Fibroblast of villous mesenchyme (primary cell): ENCODE results near the gene PCYT2. TPM values are rescaled to one million over a fixed set of nuclear protein-coding genes. Genes with fewer than 3 reads are reported as not detected.

ENCODE experiments used
- DNase-seq: peaks from one replicate; pipeline ENCODE4 v3.0.0-alpha.2; 2010; ENCODE audit warnings: low read depth
- H3K4me3 ChIP-seq: 2 replicates; pipeline ENCODE4 v1.5.1; 2011; ENCODE audit warnings: low read depth, mild to moderate bottlenecking, low read length
- total RNA-seq: library from RNA; depleted of rRNA; stranded (reverse); fragments of >200 nt; gene quantifications from 2 replicates; pipeline ENCODE4 v1.2.3, GENCODE V29; 2012
- TF ChIP-seq, protein P1 (sequence below): IDR thresholded peaks from 2 replicates; pipeline ENCODE4 v1.5.1; 2012; ENCODE audit warnings: low read depth, mild to moderate bottlenecking, low read length; ENCODE audit not compliant: insufficient read depth

Gene PCYT2
- total RNA-seq, 1 donor: 70.8 TPM

DNA sequence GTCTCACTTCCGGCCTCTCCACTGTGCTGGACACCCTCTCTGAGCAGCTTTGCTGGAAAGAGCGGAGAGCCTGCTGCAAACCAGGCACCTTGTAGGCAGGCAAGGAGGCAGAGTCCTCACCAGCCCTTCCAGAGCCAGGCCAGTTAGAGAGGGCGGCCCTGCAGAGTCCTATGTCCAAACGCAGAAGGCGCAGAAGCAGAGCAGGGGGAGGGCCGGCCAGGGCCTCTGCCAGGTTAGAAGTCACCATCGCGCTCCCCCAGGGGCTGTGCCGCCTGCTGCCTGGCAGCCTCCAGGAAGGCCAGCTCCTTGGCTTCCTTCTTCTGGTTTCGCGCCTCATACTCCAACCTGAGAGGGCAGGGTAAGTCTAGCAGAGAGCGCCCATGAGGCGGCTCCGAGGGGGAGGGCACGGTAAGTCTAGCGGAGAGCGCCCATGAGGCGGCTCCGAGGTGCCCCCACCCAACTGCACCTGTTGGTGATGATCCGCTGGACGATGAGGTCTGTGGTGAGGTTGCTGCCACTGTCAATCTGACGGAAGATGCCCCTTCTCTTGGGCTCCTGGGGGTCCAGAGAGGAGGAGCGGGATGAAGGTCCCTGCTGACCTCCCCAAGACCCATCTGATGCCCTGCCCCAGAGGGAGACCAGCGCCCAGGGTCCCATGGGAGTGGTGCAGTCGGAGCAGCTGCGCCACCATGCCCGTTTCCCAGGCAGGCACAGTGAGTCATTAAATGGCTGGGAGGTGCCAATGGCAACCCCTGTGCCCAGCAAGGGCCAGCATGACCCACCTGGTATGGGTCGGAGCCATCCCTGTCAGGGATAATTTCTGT lies 6.4 kb downstream of the PCYT2 start:
- no peak for DNase-seq
- TF ChIP-seq, protein P1, sequence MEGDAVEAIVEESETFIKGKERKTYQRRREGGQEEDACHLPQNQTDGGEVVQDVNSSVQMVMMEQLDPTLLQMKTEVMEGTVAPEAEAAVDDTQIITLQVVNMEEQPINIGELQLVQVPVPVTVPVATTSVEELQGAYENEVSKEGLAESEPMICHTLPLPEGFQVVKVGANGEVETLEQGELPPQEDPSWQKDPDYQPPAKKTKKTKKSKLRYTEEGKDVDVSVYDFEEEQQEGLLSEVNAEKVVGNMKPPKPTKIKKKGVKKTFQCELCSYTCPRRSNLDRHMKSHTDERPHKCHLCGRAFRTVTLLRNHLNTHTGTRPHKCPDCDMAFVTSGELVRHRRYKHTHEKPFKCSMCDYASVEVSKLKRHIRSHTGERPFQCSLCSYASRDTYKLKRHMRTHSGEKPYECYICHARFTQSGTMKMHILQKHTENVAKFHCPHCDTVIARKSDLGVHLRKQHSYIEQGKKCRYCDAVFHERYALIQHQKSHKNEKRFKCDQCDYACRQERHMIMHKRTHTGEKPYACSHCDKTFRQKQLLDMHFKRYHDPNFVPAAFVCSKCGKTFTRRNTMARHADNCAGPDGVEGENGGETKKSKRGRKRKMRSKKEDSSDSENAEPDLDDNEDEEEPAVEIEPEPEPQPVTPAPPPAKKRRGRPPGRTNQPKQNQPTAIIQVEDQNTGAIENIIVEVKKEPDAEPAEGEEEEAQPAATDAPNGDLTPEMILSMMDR: no peak
- H3K4me3 ChIP-seq: no peak overlapping the region

DNA sequence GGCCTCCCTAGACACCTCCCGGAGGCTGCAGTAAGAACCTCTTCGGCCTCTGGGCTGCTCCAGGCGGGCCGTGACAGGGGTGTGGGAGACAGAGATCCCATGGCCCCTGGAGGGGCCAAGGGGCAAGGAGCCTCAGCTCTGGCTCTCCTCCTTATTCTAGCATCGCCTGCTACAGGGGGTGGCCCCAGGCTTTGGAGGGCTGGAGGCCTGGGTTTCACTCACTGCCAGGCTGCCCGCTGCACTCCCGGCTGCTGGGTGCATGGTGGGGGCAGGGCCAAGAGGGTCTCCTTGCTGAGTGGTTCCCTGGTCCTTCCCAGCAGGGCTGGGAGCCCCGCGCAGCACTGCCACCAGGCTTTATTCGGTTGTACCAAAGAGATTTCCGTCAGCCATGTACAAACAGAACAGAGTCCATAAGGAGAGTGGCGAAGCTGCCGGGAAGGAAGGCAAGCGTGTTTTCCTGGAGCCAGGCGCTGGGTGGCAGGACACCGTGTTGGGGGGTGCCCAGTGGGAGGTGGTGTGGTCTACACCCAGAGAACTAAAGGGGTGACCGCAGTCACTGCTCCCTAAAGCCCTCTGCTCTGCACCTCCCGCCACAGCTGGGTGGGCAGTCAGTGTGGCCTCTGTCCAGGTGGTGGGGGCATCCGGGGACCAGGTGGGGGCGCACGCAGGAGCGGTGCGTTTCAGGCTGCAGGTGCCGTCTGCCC lies 7.2 kb downstream of the PCYT2 start:
- DNase-seq: no peak
- TF ChIP-seq, protein P1: no peak
- H3K4me3 ChIP-seq: no peak overlapping the region

DNA sequence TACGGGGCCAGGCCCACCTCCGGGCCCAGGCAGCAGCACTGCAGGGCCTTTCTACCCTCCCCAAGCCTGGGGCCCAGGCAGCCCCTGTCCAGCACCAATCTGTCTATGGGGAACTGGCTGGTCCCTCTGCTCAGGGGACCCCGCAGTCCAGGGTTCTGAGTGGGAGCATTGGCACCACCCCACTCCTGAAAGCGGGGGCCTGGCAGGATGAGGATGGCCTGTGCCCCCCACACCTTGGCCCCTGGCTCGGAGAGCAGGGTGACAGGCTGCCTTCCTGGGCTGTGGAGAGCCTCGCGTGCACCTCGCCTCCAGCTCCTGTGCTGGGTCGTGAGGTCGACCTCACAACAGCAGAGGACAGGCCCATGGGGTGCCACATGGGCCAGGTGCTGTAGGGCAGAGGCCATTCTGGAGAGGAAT lies 7.8 kb downstream of the PCYT2 start:
- H3K4me3 ChIP-seq: no peak overlapping the region
- DNase-seq: no peak
- TF ChIP-seq, protein P1: no peak

DNA sequence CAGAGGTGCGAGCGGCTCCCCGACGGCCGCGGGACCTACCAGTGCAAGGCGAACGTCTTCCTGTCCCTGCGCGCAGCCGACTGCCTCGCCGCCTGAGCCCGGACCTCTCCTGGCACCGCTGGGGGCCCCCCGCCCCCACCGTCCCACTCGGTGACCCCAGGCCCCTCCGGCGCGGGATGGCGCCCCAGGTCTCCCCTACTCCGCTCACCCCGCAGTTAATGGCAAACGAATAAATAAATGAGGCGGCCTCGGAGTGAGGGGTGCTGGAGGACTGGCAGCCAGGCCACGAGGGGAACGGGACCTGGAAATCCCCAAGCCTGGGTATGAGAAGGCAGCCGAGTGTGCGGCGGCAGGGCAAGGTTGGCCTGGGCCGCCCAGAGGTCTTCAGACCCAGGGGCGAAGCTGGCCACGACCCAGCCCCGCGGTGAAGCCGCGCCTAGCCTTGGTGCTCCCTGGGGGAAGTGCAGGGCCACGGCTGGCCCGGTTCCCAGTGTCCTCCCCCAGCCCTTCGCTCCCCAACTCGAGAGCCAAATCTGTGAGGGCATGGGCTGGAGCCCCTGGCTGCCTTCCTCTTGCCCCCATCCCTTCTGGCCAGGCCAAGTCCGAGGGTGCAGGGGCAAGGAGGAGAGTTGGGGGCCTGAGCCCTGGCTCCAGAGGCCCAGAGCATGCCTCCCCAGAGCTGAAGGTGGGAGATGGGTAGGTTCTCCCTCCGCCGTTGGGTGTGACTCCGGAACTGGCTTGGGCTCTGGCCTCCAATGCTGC lies 8.4 kb downstream of the PCYT2 start:
- peak overlapping the region; percentile 27 for H3K4me3 ChIP-seq
- TF ChIP-seq, protein P1: no peak
- DNase-seq: no peak

DNA sequence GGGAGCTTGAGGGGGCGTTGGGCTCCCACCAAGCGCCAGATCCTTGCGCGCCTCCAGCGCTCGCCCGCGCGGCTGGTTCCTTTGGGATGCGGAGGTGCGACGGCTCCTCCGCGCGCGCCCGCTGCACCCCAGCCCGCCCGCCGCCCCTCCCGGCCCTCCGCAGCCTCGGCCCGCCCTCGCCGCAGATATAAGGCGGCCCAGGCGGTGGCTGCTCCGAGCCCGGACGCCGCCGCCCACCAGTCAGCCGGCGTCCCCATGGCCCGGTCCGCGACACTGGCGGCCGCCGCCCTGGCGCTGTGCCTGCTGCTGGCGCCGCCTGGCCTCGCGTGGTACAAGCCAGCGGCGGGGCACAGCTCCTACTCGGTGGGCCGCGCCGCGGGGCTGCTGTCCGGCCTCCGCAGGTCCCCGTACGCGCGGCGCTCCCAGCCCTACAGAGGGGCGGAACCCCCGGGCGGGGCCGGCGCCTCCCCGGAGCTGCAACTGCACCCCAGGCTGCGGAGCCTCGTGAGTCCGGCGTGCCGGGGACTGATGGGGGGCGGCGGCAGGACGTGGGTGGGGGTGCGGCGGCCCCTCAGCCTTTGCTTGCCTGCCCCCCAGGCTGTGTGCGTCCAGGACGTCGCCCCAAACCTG lies 9.1 kb downstream of the PCYT2 start, which contains the start of gene NPB:
NPB (plus strand) TSS at position 216 of the 630 bp plus-strand sequence; CDS start at position 256, 40 bp downstream.
- TF ChIP-seq, protein P1: no peak
- peak within 1 kb of the TSS; percentile 40 for H3K4me3 ChIP-seq
- no peak for DNase-seq
